Liver (tissue), 9 donors: Measurements from ENCODE around the gene LY6G6C. TPM values are rescaled to one million over a fixed set of nuclear protein-coding genes. Genes with fewer than 3 reads are reported as not detected.

Experiments
- DNase-seq: peaks from one replicate; pipeline ENCODE4 v3.0.0-alpha.2; 2017; ENCODE audit warnings: low spot score
- H3K27ac ChIP-seq, 2 donors: one replicate each; pipeline ENCODE4 v1.7.0; 2013; ENCODE audit warnings: inconsistent platforms in 2 of 2, low read length in 2 of 2, control low read depth in 1 of 2, low read depth in 1 of 2, mild to moderate bottlenecking in 1 of 2
- H3K27me3 ChIP-seq, 4 donors: one replicate each; pipeline versions ENCODE4 v1.6.1 to v1.7.0; 2013; ENCODE audit warnings: low read length in 3 of 4, inconsistent platforms in 1 of 4, mild to moderate bottlenecking in 1 of 4, moderate library complexity in 1 of 4; ENCODE audit not compliant: control insufficient read depth in 4 of 4, insufficient read depth in 4 of 4
- H3K36me3 ChIP-seq, 4 donors: one replicate each; pipeline versions ENCODE4 v1.6.1 to v1.7.0; 2013; ENCODE audit warnings: low read length in 3 of 4, mild to moderate bottlenecking in 3 of 4, low read depth in 1 of 4, moderate library complexity in 1 of 4; ENCODE audit not compliant: control insufficient read depth in 4 of 4, insufficient read depth in 3 of 4
- H3K4me1 ChIP-seq, 4 donors: one replicate each; pipeline versions ENCODE4 v1.6.1 to v1.7.0; 2013; ENCODE audit warnings: low read length in 3 of 4, mild to moderate bottlenecking in 3 of 4, moderate library complexity in 1 of 4; ENCODE audit not compliant: control insufficient read depth in 4 of 4, insufficient read depth in 4 of 4
- H3K4me3 ChIP-seq, 3 donors: one replicate each; pipeline versions ENCODE4 v1.6.1 to v1.7.0; 2013; ENCODE audit warnings: low read length in 3 of 3, control low read depth in 1 of 3, low read depth in 1 of 3, mild to moderate bottlenecking in 1 of 3
- H3K9ac ChIP-seq, 2 donors: one replicate each; pipeline ENCODE4 v1.7.0; 2013; ENCODE audit warnings: low read length in 2 of 2, mild to moderate bottlenecking in 2 of 2, moderate library complexity in 2 of 2, control low read depth in 1 of 2, low read depth in 1 of 2
- H3K9me3 ChIP-seq, 4 donors: one replicate each; pipeline versions ENCODE4 v1.6.1 to v1.7.0; 2013; ENCODE audit warnings: low read length in 3 of 4; ENCODE audit not compliant: control insufficient read depth in 4 of 4
- ATF3 ChIP-seq: IDR thresholded peaks from 2 replicates; pipeline ENCODE4 v1.6.1; 2016; ENCODE audit warnings: antibody characterized with exemption
- EGR1 ChIP-seq, 2 donors: IDR thresholded peaks; 2 replicates each; pipeline ENCODE4 v1.6.1; 2016 to 2018; ENCODE audit warnings: antibody characterized with exemption in 2 of 2, low read depth in 2 of 2
- FOXA1 ChIP-seq: IDR thresholded peaks from 2 replicates; pipeline ENCODE4 v1.6.1; 2016; ENCODE audit warnings: antibody characterized with exemption
- FOXA2 ChIP-seq: IDR thresholded peaks from 2 replicates; pipeline ENCODE4 v1.6.1; 2016; ENCODE audit warnings: antibody characterized with exemption
- GABPA ChIP-seq, 2 donors: IDR thresholded peaks in 1 of 2; conservative IDR thresholded peaks in 1 of 2; 2 replicates each; pipeline ENCODE4 v1.6.1; 2016; ENCODE audit warnings: antibody characterized with exemption in 2 of 2, mild to moderate bottlenecking in 1 of 2, moderate library complexity in 1 of 2
- HNF4A ChIP-seq, 2 donors: conservative IDR thresholded peaks; 2 replicates each; pipeline ENCODE4 v1.6.1; 2016; ENCODE audit warnings: antibody characterized with exemption in 2 of 2, mild to moderate bottlenecking in 2 of 2
- HNF4G ChIP-seq: IDR thresholded peaks from 2 replicates; pipeline ENCODE4 v1.6.1; 2016; ENCODE audit warnings: antibody characterized with exemption
- JUND ChIP-seq, 2 donors: IDR thresholded peaks; 2 replicates each; pipeline ENCODE4 v1.6.1; 2016; ENCODE audit warnings: antibody characterized with exemption in 2 of 2
- NR2F2 ChIP-seq: IDR thresholded peaks from 2 replicates; pipeline ENCODE4 v1.6.1; 2016; ENCODE audit warnings: antibody characterized with exemption
- RAD21 ChIP-seq, 2 donors: IDR thresholded peaks; 2 replicates each; pipeline ENCODE4 v1.6.1; 2016; ENCODE audit warnings: antibody characterized with exemption in 2 of 2, mild to moderate bottlenecking in 2 of 2
- REST ChIP-seq: IDR thresholded peaks from 2 replicates; pipeline ENCODE4 v1.6.1; 2016; ENCODE audit warnings: antibody characterized with exemption, mild to moderate bottlenecking
- RXRA ChIP-seq, 2 donors: IDR thresholded peaks; 2 replicates each; pipeline ENCODE4 v1.6.1; 2017 to 2018; ENCODE audit warnings: antibody characterized with exemption in 2 of 2, mild to moderate bottlenecking in 1 of 2
- SP1 ChIP-seq: IDR thresholded peaks from 2 replicates; pipeline ENCODE4 v1.6.1; 2018; ENCODE audit warnings: antibody characterized with exemption, mild to moderate bottlenecking
- TAF1 ChIP-seq: conservative IDR thresholded peaks from 2 replicates; pipeline ENCODE4 v1.6.1; 2016; ENCODE audit warnings: antibody characterized with exemption, mild to moderate bottlenecking
- YY1 ChIP-seq: IDR thresholded peaks from 2 replicates; pipeline ENCODE4 v1.6.1; 2016; ENCODE audit warnings: antibody characterized with exemption, mild to moderate bottlenecking
- ZBTB33 ChIP-seq: IDR thresholded peaks from 2 replicates; pipeline ENCODE4 v1.6.1; 2016; ENCODE audit warnings: antibody characterized with exemption
- WGBS: extraction: QIAGEN DNeasy Blood & Tissue Kit; methylation state at CpG from one replicate; pipeline ENCODE4 v1.1.7; 2013; 5-methylcytosine and 5-hydroxymethylcytosine counted together
- polyA plus RNA-seq, 2 donors: library from polyadenylated mRNA; stranded (reverse) in 1 of 2; unstranded in 1 of 2; fragments of 200-250 nt in 1 of 2; fragments of >200 nt in 1 of 2; fragmentation: Nextera tagmentation in 1 of 2; extraction: Ambion mirVana in 1 of 2; gene quantifications; one replicate each; pipeline versions ENCODE4 v1.2.1 to v1.2.3, GENCODE V29; 2013 to 2015
- total RNA-seq, 2 donors: library from RNA; depleted of rRNA; stranded (reverse); fragments of >200 nt; gene quantifications; one replicate each; pipeline ENCODE4 v1.2.3, GENCODE V29; 2014
- TF ChIP-seq, protein P1 (sequence below): fragments of 150-350 bp; IDR thresholded peaks from 2 replicates; pipeline ENCODE4 v1.5.1; 2017; ENCODE audit warnings: improper control_type of control experiment, low read depth, low read length; ENCODE audit not compliant: missing input control
- TF ChIP-seq, protein P2 (sequence below): IDR thresholded peaks from 2 replicates; pipeline ENCODE4 v1.6.1; 2016; ENCODE audit warnings: antibody characterized with exemption
- donor health status: healthy.
- donor health status: healthy.
- donor health status: healthy.
- donor health status: healthy.
- donor health status: healthy.

LY6G6C gene
- total and polyA plus RNA-seq, 4 donors: not detected

- peaks cover 0 to 7% (median 5%) of the 10 kb centered on the region in 4 donors for H3K4me1 ChIP-seq
- no peak overlapping the region for H3K9ac ChIP-seq
- no peak for DNase-seq
- H3K36me3 ChIP-seq: peaks cover 4 to 64% (median 52%) of the 10 kb centered on the region in 4 donors
- H3K27ac ChIP-seq: no peak overlapping the region
- H3K27me3 ChIP-seq: no peaks in the 10 kb centered on the region
- H3K4me3 ChIP-seq: no peak overlapping the region
- no peaks in the 10 kb centered on the region for H3K9me3 ChIP-seq
- TF ChIP-seq YY1 (no peak), HNF4A (conservative IDR thresholded peaks at IDR 0.05) (no peak), ZBTB33 (no peak), GABPA (IDR thresholded peaks at IDR 0.05 in 1 of 2, conservative IDR thresholded peaks at IDR 0.05 in 1 of 2) (no peak), FOXA1 (no peak), EGR1 (IDR thresholded peaks at IDR 0.05; ENCODE audit: low read depth in 2 of 2) (no peak), HNF4G (no peak), RAD21 (IDR thresholded peaks at IDR 0.05) (no peak)
- TF ChIP-seq, protein P1, sequence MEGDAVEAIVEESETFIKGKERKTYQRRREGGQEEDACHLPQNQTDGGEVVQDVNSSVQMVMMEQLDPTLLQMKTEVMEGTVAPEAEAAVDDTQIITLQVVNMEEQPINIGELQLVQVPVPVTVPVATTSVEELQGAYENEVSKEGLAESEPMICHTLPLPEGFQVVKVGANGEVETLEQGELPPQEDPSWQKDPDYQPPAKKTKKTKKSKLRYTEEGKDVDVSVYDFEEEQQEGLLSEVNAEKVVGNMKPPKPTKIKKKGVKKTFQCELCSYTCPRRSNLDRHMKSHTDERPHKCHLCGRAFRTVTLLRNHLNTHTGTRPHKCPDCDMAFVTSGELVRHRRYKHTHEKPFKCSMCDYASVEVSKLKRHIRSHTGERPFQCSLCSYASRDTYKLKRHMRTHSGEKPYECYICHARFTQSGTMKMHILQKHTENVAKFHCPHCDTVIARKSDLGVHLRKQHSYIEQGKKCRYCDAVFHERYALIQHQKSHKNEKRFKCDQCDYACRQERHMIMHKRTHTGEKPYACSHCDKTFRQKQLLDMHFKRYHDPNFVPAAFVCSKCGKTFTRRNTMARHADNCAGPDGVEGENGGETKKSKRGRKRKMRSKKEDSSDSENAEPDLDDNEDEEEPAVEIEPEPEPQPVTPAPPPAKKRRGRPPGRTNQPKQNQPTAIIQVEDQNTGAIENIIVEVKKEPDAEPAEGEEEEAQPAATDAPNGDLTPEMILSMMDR: no peak
- WGBS: 84% methylated on average over 8 of the region's 8 CpGs
These were observed 34.2 kb downstream of the LY6G6C start for GRCh38 chr6:31687321-31687720.

GRCh38 chr6:31686483-31686882 lies 35.1 kb downstream of the LY6G6C start:
- no peak overlapping the region for H3K27ac ChIP-seq
- no peaks in the 10 kb centered on the region for H3K27me3 ChIP-seq
- H3K36me3 ChIP-seq: peaks cover 4 to 56% (median 47%) of the 10 kb centered on the region in 4 donors
- no peak overlapping the region for H3K9ac ChIP-seq
- no peak overlapping the region for H3K4me3 ChIP-seq
- peaks cover 0 to 9% (median 6%) of the 10 kb centered on the region in 4 donors for H3K4me1 ChIP-seq
- H3K9me3 ChIP-seq: no peaks in the 10 kb centered on the region
- WGBS: 85% methylated on average over 5 of the region's 5 CpGs
- no peak for DNase-seq
- TF ChIP-seq ATF3 (no peak), SP1 (no peak), HNF4G (no peak), RAD21 (IDR thresholded peaks at IDR 0.05) (no peak), EGR1 (IDR thresholded peaks at IDR 0.05; ENCODE audit: low read depth in 2 of 2) (no peak), TAF1 (no peak), RXRA (IDR thresholded peaks at IDR 0.05) (no peak), HNF4A (conservative IDR thresholded peaks at IDR 0.05) (no peak), ZBTB33 (no peak), GABPA (IDR thresholded peaks at IDR 0.05 in 1 of 2, conservative IDR thresholded peaks at IDR 0.05 in 1 of 2) (no peak), FOXA1 (no peak), FOXA2 (no peak), NR2F2 (no peak), REST (no peak), JUND (IDR thresholded peaks at IDR 0.05) (no peak), YY1 (no peak)
- TF ChIP-seq, protein P2, sequence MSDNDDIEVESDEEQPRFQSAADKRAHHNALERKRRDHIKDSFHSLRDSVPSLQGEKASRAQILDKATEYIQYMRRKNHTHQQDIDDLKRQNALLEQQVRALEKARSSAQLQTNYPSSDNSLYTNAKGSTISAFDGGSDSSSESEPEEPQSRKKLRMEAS: no peak
- TF ChIP-seq, protein P1: no peak
